ENCODE results near the gene USP17L5.
"Not testable (repeated sequence)": the region's sequence is repeated elsewhere in the genome, so short reads cannot be mapped to it uniquely, and the experiment has no call there.

The USP17L5 gene, protein sequence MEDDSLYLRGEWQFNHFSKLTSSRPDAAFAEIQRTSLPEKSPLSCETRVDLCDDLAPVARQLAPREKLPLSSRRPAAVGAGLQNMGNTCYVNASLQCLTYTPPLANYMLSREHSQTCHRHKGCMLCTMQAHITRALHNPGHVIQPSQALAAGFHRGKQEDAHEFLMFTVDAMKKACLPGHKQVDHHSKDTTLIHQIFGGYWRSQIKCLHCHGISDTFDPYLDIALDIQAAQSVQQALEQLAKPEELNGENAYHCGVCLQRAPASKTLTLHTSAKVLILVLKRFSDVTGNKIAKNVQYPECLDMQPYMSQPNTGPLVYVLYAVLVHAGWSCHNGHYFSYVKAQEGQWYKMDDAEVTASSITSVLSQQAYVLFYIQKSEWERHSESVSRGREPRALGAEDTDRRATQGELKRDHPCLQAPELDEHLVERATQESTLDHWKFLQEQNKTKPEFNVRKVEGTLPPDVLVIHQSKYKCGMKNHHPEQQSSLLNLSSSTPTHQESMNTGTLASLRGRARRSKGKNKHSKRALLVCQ

DNA sequence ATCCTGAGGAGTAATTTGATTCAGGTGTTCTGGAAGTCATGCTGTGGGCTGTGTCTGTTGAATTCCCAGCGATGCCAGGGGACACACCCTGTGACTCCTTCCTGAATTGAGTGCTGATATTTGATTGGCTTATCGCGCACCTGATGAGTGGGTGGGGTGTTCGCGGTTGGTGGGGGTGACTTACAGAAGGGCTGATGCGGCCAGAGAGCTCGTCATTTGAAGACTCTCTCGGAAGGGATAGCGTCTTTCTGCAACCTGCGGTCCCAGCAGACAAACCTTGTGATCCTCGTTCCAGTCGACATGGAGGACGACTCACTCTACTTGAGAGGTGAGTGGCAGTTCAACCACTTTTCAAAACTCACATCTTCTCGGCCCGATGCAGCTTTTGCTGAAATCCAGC is at the start of gene USP17L5:
Gene USP17L5 (plus strand): TSS at position 301 of the 400 bp plus-strand sequence. CDS start 0 bp downstream, at position 301.
- H3K27ac ChIP-seq, H3K4me3 ChIP-seq: not testable (repeated sequence)

DNA sequence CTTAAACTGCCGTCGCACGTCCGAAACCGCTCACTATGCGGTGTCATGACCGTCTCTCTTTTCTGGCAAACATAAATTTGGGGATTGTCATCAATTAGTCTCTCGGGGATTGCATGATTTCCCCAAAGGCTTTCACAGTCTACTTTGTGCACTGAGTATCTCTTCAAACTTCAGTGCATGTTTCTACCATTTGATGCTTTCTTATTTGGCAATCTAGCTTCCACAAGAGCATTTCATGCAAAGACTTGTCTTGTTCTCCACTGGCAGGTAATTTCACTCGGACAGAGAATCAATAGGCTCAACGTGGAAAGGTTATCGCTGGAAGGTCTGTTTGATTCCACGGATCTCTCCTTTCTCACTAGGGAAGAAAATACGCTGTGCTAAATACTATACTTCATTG is 15.0 kb upstream of the USP17L5 start:
- H3K27ac ChIP-seq, H3K4me3 ChIP-seq: not testable (repeated sequence)

DNA sequence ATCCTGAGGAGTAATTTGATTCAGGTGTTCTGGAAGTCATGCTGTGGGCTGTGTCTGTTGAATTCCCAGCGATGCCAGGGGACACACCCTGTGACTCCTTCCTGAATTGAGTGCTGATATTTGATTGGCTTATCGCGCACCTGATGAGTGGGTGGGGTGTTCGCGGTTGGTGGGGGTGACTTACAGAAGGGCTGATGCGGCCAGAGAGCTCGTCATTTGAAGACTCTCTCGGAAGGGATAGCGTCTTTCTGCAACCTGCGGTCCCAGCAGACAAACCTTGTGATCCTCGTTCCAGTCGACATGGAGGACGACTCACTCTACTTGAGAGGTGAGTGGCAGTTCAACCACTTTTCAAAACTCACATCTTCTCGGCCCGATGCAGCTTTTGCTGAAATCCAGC is 14.3 kb upstream of the USP17L5 start, which contains the start of gene USP17L24:
Gene USP17L24 (plus strand): TSS at position 301 of the 400 bp plus-strand sequence. CDS start 0 bp downstream, at position 301.
- H3K27ac ChIP-seq, H3K4me3 ChIP-seq: not testable (repeated sequence)

DNA sequence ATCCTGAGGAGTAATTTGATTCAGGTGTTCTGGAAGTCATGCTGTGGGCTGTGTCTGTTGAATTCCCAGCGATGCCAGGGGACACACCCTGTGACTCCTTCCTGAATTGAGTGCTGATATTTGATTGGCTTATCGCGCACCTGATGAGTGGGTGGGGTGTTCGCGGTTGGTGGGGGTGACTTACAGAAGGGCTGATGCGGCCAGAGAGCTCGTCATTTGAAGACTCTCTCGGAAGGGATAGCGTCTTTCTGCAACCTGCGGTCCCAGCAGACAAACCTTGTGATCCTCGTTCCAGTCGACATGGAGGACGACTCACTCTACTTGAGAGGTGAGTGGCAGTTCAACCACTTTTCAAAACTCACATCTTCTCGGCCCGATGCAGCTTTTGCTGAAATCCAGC is 9.6 kb upstream of the USP17L5 start, which contains the start of gene USP17L25:
Gene USP17L25 (plus strand): TSS at position 301 of the 400 bp plus-strand sequence. CDS start 0 bp downstream, at position 301.
- H3K4me3 ChIP-seq, H3K27ac ChIP-seq: not testable (repeated sequence)

DNA sequence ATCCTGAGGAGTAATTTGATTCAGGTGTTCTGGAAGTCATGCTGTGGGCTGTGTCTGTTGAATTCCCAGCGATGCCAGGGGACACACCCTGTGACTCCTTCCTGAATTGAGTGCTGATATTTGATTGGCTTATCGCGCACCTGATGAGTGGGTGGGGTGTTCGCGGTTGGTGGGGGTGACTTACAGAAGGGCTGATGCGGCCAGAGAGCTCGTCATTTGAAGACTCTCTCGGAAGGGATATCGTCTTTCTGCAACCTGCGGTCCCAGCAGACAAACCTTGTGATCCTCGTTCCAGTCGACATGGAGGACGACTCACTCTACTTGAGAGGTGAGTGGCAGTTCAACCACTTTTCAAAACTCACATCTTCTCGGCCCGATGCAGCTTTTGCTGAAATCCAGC is 4.8 kb upstream of the USP17L5 start, which contains the start of gene USP17L26:
Gene USP17L26 (plus strand): TSS at position 301 of the 400 bp plus-strand sequence. CDS start 0 bp downstream, at position 301.
- not testable (repeated sequence) for H3K27ac ChIP-seq

DNA sequence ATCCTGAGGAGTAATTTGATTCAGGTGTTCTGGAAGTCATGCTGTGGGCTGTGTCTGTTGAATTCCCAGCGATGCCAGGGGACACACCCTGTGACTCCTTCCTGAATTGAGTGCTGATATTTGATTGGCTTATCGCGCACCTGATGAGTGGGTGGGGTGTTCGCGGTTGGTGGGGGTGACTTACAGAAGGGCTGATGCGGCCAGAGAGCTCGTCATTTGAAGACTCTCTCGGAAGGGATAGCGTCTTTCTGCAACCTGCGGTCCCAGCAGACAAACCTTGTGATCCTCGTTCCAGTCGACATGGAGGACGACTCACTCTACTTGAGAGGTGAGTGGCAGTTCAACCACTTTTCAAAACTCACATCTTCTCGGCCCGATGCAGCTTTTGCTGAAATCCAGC is 4.6 kb downstream of the USP17L5 start, which contains the start of gene USP17L27:
Gene USP17L27 (plus strand): TSS at position 301 of the 400 bp plus-strand sequence. CDS start 0 bp downstream, at position 301.
- not testable (repeated sequence) for H3K4me3 ChIP-seq

More for the DNA sequence above, 4.8 kb upstream of the USP17L5 start, which contains the start of gene USP17L26:
- H3K4me3 ChIP-seq = not testable (repeated sequence)

DNA sequence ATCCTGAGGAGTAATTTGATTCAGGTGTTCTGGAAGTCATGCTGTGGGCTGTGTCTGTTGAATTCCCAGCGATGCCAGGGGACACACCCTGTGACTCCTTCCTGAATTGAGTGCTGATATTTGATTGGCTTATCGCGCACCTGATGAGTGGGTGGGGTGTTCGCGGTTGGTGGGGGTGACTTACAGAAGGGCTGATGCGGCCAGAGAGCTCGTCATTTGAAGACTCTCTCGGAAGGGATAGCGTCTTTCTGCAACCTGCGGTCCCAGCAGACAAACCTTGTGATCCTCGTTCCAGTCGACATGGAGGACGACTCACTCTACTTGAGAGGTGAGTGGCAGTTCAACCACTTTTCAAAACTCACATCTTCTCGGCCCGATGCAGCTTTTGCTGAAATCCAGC is 9.4 kb downstream of the USP17L5 start, which contains the start of gene USP17L28:
Gene USP17L28 (plus strand): TSS at position 301 of the 400 bp plus-strand sequence. CDS start 0 bp downstream, at position 301.
- H3K4me3 ChIP-seq, H3K27ac ChIP-seq: not testable (repeated sequence)

More for the DNA sequence above, 4.6 kb downstream of the USP17L5 start, which contains the start of gene USP17L27:
- H3K27ac ChIP-seq = not testable (repeated sequence)

DNA sequence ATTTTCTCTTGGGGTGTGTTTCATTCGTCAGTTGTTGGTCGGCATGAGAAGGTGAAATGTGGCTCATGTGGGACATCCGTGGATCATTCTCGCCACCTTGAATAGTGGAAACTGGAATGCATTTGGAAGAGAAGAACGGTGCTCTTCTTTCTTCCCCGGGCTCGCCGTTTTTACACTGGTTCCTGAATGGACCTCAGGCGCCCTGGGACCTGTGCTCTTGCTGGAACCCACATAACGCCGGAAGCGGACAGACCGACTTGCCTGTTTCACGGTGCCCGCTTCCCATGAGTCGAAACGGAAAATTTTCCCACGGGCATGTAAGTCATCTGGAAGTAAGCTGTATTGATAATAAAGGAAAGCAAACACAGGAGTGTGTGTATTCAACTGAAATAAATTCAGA is 11.7 kb downstream of the USP17L5 start:
- not testable (repeated sequence) for H3K4me3 ChIP-seq, H3K27ac ChIP-seq

DNA sequence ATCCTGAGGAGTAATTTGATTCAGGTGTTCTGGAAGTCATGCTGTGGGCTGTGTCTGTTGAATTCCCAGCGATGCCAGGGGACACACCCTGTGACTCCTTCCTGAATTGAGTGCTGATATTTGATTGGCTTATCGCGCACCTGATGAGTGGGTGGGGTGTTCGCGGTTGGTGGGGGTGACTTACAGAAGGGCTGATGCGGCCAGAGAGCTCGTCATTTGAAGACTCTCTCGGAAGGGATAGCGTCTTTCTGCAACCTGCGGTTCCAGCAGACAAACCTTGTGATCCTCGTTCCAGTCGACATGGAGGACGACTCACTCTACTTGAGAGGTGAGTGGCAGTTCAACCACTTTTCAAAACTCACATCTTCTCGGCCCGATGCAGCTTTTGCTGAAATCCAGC is 14.1 kb downstream of the USP17L5 start, which contains the start of gene USP17L29:
Gene USP17L29 (plus strand): TSS at position 301 of the 400 bp plus-strand sequence. CDS start 0 bp downstream, at position 301.
- not testable (repeated sequence) for H3K4me3 ChIP-seq

DNA sequence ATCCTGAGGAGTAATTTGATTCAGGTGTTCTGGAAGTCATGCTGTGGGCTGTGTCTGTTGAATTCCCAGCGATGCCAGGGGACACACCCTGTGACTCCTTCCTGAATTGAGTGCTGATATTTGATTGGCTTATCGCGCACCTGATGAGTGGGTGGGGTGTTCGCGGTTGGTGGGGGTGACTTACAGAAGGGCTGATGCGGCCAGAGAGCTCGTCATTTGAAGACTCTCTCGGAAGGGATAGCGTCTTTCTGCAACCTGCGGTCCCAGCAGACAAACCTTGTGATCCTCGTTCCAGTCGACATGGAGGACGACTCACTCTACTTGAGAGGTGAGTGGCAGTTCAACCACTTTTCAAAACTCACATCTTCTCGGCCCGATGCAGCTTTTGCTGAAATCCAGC is 23.6 kb downstream of the USP17L5 start, which contains the start of gene USP17L30:
Gene USP17L30 (plus strand): TSS at position 301 of the 400 bp plus-strand sequence. CDS start 0 bp downstream, at position 301.
- H3K4me3 ChIP-seq, H3K27ac ChIP-seq: not testable (repeated sequence)

More for the DNA sequence above, 14.1 kb downstream of the USP17L5 start, which contains the start of gene USP17L29:
- not testable (repeated sequence) for H3K27ac ChIP-seq

DNA sequence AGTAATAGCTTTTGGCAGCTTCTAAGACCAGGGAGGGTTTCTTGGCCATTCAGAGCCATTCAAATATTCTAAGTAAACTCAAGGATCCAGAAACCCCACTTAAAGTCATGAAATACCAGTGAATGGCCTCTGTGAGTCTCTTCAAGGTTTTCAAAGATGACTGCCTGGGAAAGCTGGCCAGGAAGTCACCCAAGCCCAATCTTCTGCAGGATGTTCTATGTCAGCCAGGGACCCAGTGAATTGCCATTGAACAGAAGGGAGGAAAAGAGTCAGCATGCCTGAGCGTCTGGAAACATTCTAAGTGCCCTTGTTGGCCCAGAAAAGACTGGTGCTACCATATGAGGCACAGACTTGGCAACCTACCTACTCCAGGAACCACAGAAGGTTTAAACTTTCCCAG is 40.7 kb downstream of the USP17L5 start:
- not testable (repeated sequence) for H3K4me3 ChIP-seq, H3K27ac ChIP-seq

DNA sequence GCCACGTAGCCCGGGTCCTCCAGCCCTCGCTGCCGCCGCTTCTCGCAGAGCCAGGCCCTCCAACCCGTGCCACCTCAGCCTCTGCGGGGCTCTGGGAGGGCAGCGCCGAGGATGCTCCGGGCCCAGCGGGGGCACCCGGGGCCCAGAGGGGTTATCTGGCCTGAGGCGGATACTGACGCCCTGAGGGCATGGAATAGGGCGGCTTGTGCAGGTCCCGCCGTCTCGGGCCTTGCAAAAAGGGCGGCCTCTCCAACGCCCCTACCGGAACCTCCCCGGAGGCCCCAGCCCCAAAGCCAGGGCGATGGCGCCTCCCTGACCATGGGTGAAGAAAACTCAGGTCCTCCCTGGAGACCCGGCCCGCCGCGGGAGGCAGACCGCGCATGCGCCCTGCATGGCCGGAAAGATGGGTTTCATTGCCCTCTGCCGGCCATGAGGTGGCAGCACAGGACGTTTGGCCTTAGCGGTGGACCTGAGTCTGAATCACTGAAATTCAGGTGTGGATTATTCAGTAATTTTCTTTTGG is 41.9 kb downstream of the USP17L5 start:
- H3K4me3 ChIP-seq = peak overlapping the region; percentile 21 to 39 (median 29)
- not testable (repeated sequence) for H3K27ac ChIP-seq

DNA sequence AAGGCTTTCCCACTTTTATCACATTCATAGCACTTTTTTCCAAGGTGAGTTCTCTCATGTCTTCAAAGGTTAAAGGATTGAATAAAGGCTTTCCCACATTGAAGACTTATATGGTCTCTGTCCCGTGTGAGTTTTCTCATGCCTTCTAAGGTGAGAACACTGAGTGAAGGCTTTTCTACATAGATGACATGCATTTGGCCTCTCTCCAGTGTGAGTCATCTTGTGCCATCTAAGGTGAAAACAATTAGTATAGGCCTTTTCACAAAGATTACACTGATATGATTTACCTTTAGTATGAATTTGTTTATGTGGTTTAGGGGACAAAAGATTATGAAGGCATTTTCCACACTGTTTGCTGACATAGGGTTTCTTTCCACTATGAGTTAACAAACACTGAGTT is 44.9 kb downstream of the USP17L5 start:
- Histone ChIP-seq H3K27ac (no peak overlapping the region), H3K4me3 (no peak overlapping the region)

DNA sequence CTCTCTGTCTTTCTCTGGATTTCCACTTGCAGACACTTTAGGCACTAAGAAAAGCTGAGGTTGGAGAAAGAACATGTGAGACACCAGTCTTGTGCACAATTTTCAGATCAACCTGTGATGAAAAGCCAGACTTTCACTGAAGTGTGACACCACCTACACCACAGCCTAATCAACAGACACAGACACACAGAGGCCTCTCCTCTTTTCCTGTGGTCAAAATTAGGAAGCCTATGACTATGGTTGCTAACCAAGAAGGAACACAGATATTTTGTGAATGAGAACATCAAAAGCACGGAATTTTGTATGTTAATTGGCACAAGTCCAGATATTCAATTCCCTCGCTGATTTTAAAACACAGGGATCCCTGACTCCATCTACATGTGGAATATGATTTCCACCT is 49.8 kb downstream of the USP17L5 start:
- H3K27ac ChIP-seq, H3K4me3 ChIP-seq: not testable (repeated sequence)

Data from skin epidermis (tissue), 12 donors.